Breast epithelium (tissue), 3 donors: Measurements from ENCODE around the gene ACOT2.

Experiments
- POLR2A ChIP-seq: fragments of 450-650 bp; IDR thresholded peaks from one replicate; pipeline ENCODE4 v1.6.1; 2016; ENCODE audit warnings: antibody characterized with exemption, mild to moderate bottlenecking, moderate library complexity
- TF ChIP-seq, protein P1 (sequence below), 3 donors: fragments of 450-650 bp; IDR thresholded peaks; one replicate each; pipeline ENCODE4 v1.5.1; 2016 to 2017; ENCODE audit warnings: antibody characterized with exemption in 3 of 3, mild to moderate bottlenecking in 3 of 3, moderate library complexity in 3 of 3

DNA sequence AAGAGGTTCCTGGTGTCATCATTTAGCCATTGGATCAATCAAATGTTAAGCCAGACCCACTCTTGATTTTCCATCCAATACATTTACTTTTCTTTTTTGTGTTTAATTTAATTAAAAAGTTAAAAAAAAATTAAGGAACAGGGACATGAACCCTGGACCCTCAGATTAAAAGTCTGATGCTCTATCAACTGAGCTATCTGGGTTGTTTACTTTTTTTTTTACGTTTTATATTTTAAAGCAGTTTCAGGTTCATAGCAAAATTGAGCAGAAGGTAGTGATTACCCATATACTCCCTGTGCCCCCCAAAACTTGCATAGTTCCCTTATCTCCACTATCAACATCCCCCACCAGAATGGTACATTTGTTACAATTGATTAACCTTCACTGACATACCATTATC is 19.7 kb downstream of the ACOT2 start:
- TF ChIP-seq POLR2A, result no peak
- TF ChIP-seq, protein P1, sequence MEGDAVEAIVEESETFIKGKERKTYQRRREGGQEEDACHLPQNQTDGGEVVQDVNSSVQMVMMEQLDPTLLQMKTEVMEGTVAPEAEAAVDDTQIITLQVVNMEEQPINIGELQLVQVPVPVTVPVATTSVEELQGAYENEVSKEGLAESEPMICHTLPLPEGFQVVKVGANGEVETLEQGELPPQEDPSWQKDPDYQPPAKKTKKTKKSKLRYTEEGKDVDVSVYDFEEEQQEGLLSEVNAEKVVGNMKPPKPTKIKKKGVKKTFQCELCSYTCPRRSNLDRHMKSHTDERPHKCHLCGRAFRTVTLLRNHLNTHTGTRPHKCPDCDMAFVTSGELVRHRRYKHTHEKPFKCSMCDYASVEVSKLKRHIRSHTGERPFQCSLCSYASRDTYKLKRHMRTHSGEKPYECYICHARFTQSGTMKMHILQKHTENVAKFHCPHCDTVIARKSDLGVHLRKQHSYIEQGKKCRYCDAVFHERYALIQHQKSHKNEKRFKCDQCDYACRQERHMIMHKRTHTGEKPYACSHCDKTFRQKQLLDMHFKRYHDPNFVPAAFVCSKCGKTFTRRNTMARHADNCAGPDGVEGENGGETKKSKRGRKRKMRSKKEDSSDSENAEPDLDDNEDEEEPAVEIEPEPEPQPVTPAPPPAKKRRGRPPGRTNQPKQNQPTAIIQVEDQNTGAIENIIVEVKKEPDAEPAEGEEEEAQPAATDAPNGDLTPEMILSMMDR (IDR thresholded peaks at IDR 0.05), result no peak
